Lower leg skin (tissue), 3 donors: ENCODE measurements around the gene WDR87.

Experiments
- CTCF ChIP-seq, 3 donors: fragments of 450-650 bp; IDR thresholded peaks; one replicate each; pipeline ENCODE4 v1.5.1; 2016; ENCODE audit warnings: antibody characterized with exemption in 3 of 3, mild to moderate bottlenecking in 3 of 3, moderate library complexity in 2 of 3
- POLR2A ChIP-seq, 2 donors: fragments of 450-650 bp; IDR thresholded peaks; one replicate each; pipeline ENCODE4 v1.6.1; 2016 to 2017; ENCODE audit warnings: antibody characterized with exemption in 2 of 2, mild to moderate bottlenecking in 1 of 2, moderate library complexity in 1 of 2

GRCh38 chr19:37938353-37938752 is 32.0 kb upstream of the WDR87 start:
- TF ChIP-seq CTCF (IDR thresholded peaks at IDR 0.05) (no peak), POLR2A (IDR thresholded peaks at IDR 0.05) (no peak)
